HEK293 (cell line): ENCODE data around the gene CDK16.

Experiments
- CTCF ChIA-PET: fragments of 350-600 bp; formaldehyde crosslinking; extraction: SDS; loops from one replicate; lab custom pipeline; 2021; ENCODE audit warnings: antibody characterized with exemption; lab: Yijun Ruan, JAX
- POLR2A ChIA-PET: fragments of 300-600 bp; formaldehyde crosslinking; extraction: SDS; loops from one replicate; lab custom pipeline; 2020; ENCODE audit warnings: antibody characterized with exemption, inconsistent platforms; lab: Yijun Ruan, JAX
- H3K27ac ChIP-seq: fragments of 200-500 bp; sonication (Bioruptor generic); 2 replicates; pipeline ENCODE4 v1.5.1; 2014; ENCODE audit warnings: low read depth, low read length, control low read depth, inconsistent platforms; ENCODE audit errors: extremely low read depth
- H3K36me3 ChIP-seq, 2 experiments: fragments of 200-500 bp in 1 of 2; sonication (Bioruptor generic) in 1 of 2; 1 replicate in 1 of 2; 2 replicates in 1 of 2; pipeline ENCODE4 v1.5.1; 2014 to 2017; ENCODE audit warnings: inconsistent platforms in 2 of 2, low read length in 2 of 2; ENCODE audit not compliant: control insufficient read depth in 2 of 2, insufficient read depth in 1 of 2
- H3K4me1 ChIP-seq: fragments of 200-500 bp; sonication (Bioruptor generic); 2 replicates; pipeline ENCODE4 v1.5.1; 2014; ENCODE audit warnings: mild to moderate bottlenecking, low read length, inconsistent platforms; ENCODE audit not compliant: control insufficient read depth, insufficient read depth
- H3K4me3 ChIP-seq: 2 replicates; pipeline ENCODE4 v1.5.1; 2011; ENCODE audit warnings: low read depth, mild to moderate bottlenecking, control low read depth, low read length, moderate library complexity
- H3K9me3 ChIP-seq: fragments of 200-500 bp; sonication (Bioruptor generic); 2 replicates; pipeline ENCODE4 v1.5.1; 2014; ENCODE audit warnings: low read depth, low read length, inconsistent platforms; ENCODE audit not compliant: control insufficient read depth, insufficient read depth
- OSR2 ChIP-seq: fragments of 450-650 bp; formaldehyde crosslinking; IDR thresholded peaks from 2 replicates; pipeline ENCODE4 v1.5.1; 2016; ENCODE audit warnings: missing biosample characterization, missing genetic modification characterization
- ZBTB20 ChIP-seq: fragments of 450-650 bp; formaldehyde crosslinking; IDR thresholded peaks from 2 replicates; pipeline ENCODE4 v1.5.1; 2016; ENCODE audit warnings: missing biosample characterization, missing genetic modification characterization
- ZNF121 ChIP-seq: fragments of 450-650 bp; formaldehyde crosslinking; IDR thresholded peaks from 2 replicates; pipeline ENCODE4 v1.5.1; 2016; ENCODE audit warnings: missing biosample characterization, missing genetic modification characterization
- ZNF24 ChIP-seq: fragments of 450-650 bp; formaldehyde crosslinking; IDR thresholded peaks from 2 replicates; pipeline ENCODE4 v1.5.1; 2016; ENCODE audit warnings: missing biosample characterization, missing genetic modification characterization
- ZNF558 ChIP-seq: fragments of 450-650 bp; formaldehyde crosslinking; IDR thresholded peaks from 2 replicates; pipeline ENCODE4 v1.5.1; 2016; ENCODE audit warnings: missing biosample characterization, missing genetic modification characterization
- ZNF600 ChIP-seq: fragments of 450-650 bp; formaldehyde crosslinking; IDR thresholded peaks from 2 replicates; pipeline ENCODE4 v1.5.1; 2016; ENCODE audit warnings: missing biosample characterization, missing genetic modification characterization
- ZNF629 ChIP-seq: fragments of 450-650 bp; formaldehyde crosslinking; IDR thresholded peaks from 2 replicates; pipeline ENCODE4 v1.5.1; 2017; ENCODE audit warnings: missing biosample characterization, missing genetic modification characterization
- TF ChIP-seq, protein P1 (sequence below): sonication (generic); formaldehyde crosslinking; IDR thresholded peaks from 2 replicates; pipeline ENCODE4 v1.8.1; 2022; ENCODE audit warnings: mild to moderate bottlenecking, moderate library complexity, missing genetic modification reagents
- TF ChIP-seq, protein P2 (sequence below): fragments of 450-650 bp; formaldehyde crosslinking; IDR thresholded peaks from 2 replicates; pipeline ENCODE4 v1.5.1; 2016; ENCODE audit warnings: missing biosample characterization, missing genetic modification characterization
- TF ChIP-seq, protein P3 (sequence below): IDR thresholded peaks from 2 replicates; pipeline ENCODE4 v1.6.1; 2011; ENCODE audit warnings: mild to moderate bottlenecking, low read depth, low read length, borderline replicate concordance

The CDK16 gene

DNA sequence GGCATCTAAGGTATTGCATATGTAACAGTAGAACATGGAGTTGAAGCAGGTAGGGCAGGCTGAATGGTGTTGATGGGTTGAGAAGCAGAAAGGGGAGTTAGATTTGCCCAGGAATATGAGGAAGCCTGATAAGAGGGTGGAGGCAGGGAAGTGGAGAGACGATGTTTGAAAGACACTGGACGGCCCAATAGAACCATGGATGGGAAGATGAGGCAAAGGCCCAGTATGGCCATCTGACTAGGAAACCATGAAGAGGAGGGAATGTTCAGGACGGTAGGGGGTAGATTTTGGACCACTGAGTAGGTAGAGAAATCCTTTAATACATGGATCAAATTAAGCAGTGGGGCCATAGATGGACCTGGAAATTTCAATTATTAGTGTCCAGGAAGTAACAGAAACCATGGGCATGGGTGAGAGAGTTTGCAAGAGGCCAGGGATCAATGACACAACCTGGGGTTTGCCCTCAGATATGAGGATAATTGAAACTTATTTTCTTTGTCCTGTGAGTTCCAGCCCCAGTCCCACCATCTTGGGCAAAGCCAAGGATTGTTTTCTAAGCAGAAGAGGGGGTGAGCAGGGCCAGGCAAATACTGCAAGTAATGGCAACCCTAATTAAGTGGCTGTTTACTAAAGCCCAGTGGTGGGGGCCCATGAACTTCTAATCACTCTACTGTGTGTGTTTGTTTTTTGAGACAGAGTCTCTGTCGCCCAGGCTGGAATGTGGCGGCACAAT lies 11.8 kb downstream of the CDK16 start (continued):
- TF ChIP-seq, protein P1, sequence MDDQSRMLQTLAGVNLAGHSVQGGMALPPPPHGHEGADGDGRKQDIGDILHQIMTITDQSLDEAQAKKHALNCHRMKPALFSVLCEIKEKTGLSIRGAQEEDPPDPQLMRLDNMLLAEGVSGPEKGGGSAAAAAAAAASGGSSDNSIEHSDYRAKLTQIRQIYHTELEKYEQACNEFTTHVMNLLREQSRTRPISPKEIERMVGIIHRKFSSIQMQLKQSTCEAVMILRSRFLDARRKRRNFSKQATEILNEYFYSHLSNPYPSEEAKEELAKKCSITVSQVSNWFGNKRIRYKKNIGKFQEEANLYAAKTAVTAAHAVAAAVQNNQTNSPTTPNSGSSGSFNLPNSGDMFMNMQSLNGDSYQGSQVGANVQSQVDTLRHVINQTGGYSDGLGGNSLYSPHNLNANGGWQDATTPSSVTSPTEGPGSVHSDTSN (CRISPR knock-in tag) = no peak
- no peak for TF ChIP-seq ZNF558 (tag by site-specific recombination)
- TF ChIP-seq ZNF600 = peak; percentile 60; the same call in 1 of the 2 replicates
- TF ChIP-seq, all 188 proteins: peak for 4

DNA sequence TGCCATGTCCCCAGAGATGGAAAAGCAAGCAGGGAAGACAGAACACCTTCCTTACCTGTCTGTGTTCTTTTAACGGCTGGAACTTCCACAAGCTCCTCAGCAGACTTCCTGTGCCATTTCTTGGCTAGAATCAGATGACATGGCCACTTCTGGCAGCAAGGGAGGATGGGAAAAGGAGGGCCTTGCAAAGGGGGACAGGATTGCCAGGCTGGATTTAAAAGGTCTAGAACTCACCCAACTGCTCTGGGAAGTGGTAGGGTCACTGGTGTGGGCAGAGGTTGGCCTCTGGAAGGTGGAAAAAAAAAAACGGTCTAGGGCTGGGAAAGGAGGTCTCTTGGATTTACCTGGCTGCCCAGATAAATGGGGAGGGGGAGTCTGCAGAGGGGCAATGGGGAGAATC lies 12.7 kb downstream of the CDK16 start:
- Histone ChIP-seq H3K4me3 (no peak overlapping the region), H3K27ac (0 out of 2 replicates have a peak overlapping the region, but pooled peaks have one; percentile 100), H3K9me3 (no peaks in the 10 kb centered on the region), H3K4me1 (peaks cover 7% of the 10 kb centered on the region; the same call in 1 of the 2 replicates), H3K36me3 (peaks cover 27 to 46% of the 10 kb centered on the region in 2 experiments)
- TF ChIP-seq OSR2 (tag by site-specific recombination) (no peak), ZNF629 (tag by site-specific recombination) (no peak), ZNF121 (tag by site-specific recombination) (no peak)
- TF ChIP-seq, protein P2, sequence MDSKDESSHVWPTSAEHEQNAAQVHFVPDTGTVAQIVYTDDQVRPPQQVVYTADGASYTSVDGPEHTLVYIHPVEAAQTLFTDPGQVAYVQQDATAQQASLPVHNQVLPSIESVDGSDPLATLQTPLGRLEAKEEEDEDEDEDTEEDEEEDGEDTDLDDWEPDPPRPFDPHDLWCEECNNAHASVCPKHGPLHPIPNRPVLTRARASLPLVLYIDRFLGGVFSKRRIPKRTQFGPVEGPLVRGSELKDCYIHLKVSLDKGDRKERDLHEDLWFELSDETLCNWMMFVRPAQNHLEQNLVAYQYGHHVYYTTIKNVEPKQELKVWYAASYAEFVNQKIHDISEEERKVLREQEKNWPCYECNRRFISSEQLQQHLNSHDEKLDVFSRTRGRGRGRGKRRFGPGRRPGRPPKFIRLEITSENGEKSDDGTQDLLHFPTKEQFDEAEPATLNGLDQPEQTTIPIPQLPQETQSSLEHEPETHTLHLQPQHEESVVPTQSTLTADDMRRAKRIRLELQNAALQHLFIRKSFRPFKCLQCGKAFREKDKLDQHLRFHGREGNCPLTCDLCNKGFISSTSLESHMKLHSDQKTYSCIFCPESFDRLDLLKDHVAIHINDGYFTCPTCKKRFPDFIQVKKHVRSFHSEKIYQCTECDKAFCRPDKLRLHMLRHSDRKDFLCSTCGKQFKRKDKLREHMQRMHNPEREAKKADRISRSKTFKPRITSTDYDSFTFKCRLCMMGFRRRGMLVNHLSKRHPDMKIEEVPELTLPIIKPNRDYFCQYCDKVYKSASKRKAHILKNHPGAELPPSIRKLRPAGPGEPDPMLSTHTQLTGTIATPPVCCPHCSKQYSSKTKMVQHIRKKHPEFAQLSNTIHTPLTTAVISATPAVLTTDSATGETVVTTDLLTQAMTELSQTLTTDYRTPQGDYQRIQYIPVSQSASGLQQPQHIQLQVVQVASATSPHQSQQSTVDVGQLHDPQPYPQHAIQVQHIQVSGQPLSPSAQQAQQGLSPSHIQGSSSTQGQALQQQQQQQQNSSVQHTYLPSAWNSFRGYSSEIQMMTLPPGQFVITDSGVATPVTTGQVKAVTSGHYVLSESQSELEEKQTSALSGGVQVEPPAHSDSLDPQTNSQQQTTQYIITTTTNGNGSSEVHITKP (tag by site-specific recombination) = no peak; the same call in 1 of the 2 replicates
- TF ChIP-seq, protein P3, sequence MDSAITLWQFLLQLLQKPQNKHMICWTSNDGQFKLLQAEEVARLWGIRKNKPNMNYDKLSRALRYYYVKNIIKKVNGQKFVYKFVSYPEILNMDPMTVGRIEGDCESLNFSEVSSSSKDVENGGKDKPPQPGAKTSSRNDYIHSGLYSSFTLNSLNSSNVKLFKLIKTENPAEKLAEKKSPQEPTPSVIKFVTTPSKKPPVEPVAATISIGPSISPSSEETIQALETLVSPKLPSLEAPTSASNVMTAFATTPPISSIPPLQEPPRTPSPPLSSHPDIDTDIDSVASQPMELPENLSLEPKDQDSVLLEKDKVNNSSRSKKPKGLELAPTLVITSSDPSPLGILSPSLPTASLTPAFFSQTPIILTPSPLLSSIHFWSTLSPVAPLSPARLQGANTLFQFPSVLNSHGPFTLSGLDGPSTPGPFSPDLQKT = no peak
- CTCF ChIA-PET = interaction anchor here (1.0 kb wide), 1 partner anchor 82 kb away, joined by 4 read pairs; no protein-coding TSS in a partner anchor
- POLR2A ChIA-PET = interaction anchor here (1.1 to 3.8 kb wide), 3 partner anchors 9 to 37 kb away, joined by 3 to 124 read pairs (median 4); partner anchors contain the start of gene CDK16

DNA sequence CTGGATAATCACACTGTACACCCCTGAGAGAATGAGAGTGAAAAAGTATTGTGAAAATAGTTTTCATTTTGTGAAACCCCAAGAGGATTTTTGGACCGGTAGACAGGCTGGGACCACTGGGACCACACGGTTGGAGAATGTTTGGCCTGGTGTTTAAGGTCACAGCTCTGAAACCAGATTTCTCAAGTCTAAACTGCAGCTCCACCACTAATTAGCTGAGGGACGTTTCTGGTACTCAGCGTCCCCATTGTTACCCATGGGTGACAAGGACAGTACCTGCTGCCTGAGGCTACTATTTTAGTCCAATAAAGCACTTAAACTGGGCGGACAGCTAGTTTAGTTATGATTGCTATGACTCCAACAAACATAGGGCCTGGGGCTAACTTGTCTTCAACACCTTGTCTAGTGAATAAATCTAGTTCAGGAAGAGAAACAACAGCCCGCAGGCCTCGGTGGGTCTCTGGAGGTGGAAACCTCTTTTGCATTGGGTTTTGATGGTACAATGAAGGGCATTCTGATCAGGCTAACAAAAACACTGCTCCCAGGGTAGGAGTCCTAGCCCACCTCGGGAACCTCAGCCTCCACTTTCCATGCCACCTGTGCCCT lies 13.8 kb downstream of the CDK16 start:
- POLR2A ChIA-PET = interaction anchor here (0.7 to 3.8 kb wide), 13 partner anchors 8 to 291 kb away, joined by 3 to 124 read pairs (median 6); partner anchors contain the start of genes CDK16, NDUFB11 and RBM10
- peak overlapping the region; percentile 100 for H3K27ac ChIP-seq

More for the DNA sequence above, 13.8 kb downstream of the CDK16 start:
- H3K4me1 ChIP-seq = peaks cover 7% of the 10 kb centered on the region; the same call in 1 of the 2 replicates
- peaks cover 19 to 35% of the 10 kb centered on the region in 2 experiments for H3K36me3 ChIP-seq
- peak overlapping the region; percentile 87 for H3K4me3 ChIP-seq
- CTCF ChIA-PET = interaction anchor here (0.7 to 1.4 kb wide), 2 partner anchors 153 to 566 kb away, joined by 3 to 7 read pairs; no protein-coding TSS in a partner anchor
- H3K9me3 ChIP-seq = no peaks in the 10 kb centered on the region
- TF ChIP-seq, protein P3 = 0 out of 2 replicates have a peak, but pooled peaks have one; percentile 2
- TF ChIP-seq ZBTB20 (tag by site-specific recombination) = 0 out of 2 replicates have a peak, but pooled peaks have one; percentile 33
- TF ChIP-seq ZNF24 (tag by site-specific recombination) = no peak
- TF ChIP-seq ZNF629 (tag by site-specific recombination) = 0 out of 2 replicates have a peak, but pooled peaks have one; percentile 2
